ENCODE results near the gene PRTFDC1. TPM values are rescaled to one million over a fixed set of nuclear protein-coding genes. Genes with fewer than 3 reads are reported as not detected.
"Not testable (repeated sequence)": the region's sequence is repeated elsewhere in the genome, so short reads cannot be mapped to it uniquely, and the experiment has no call there.

The PRTFDC1 gene
- total and polyA plus RNA-seq, 2 donors = 6.1 to 9.1 TPM

- H3K27me3 ChIP-seq (ENCODE audit: control insufficient read depth in 2 of 2, insufficient read depth in 1 of 2, low read length in 1 of 2) = no peaks in the 10 kb centered on the region
- H3K9me3 ChIP-seq (ENCODE audit: control insufficient read depth in 2 of 2, insufficient read depth in 1 of 2, low read length in 1 of 2) = no peaks in the 10 kb centered on the region
- WGBS = 84% methylated on average over 5 of the region's 5 CpGs
- no peaks in the 10 kb centered on the region for H3K4me1 ChIP-seq (ENCODE audit: control insufficient read depth in 2 of 2, insufficient read depth in 2 of 2, low read length in 2 of 2)
- no peak overlapping the region for H3K4me3 ChIP-seq (ENCODE audit: low read length in 2 of 2)
- no peaks in the 10 kb centered on the region for H3K36me3 ChIP-seq (ENCODE audit: control insufficient read depth in 2 of 2, insufficient read depth in 2 of 2, low read length in 1 of 2)
- no peak for DNase-seq (ENCODE audit: low read depth in 6 of 9, low spot score in 9 of 9)
- no peak overlapping the region for H3K27ac ChIP-seq (ENCODE audit: low read depth in 1 of 2, low read length in 1 of 2)
Measured at GRCh38 chr10:24958721-24959381, 6.4 kb upstream of the PRTFDC1 start.

- peaks cover 0 to 5% of the 10 kb centered on the region in 2 donors for H3K4me1 ChIP-seq (ENCODE audit: control insufficient read depth in 2 of 2, insufficient read depth in 2 of 2, low read length in 2 of 2)
- 81% methylated on average over 4 of the region's 4 CpGs for WGBS
- DNase-seq (ENCODE audit: low read depth in 6 of 9, low spot score in 9 of 9) = no peak
- H3K9me3 ChIP-seq (ENCODE audit: control insufficient read depth in 2 of 2, insufficient read depth in 1 of 2, low read length in 1 of 2) = no peaks in the 10 kb centered on the region
- no peak overlapping the region for H3K4me3 ChIP-seq (ENCODE audit: low read length in 2 of 2)
- H3K27ac ChIP-seq (ENCODE audit: low read depth in 1 of 2, low read length in 1 of 2) = peak overlapping the region in 1 of 2 donors; percentile 46
- no peaks in the 10 kb centered on the region for H3K27me3 ChIP-seq (ENCODE audit: control insufficient read depth in 2 of 2, insufficient read depth in 1 of 2, low read length in 1 of 2)
- H3K36me3 ChIP-seq (ENCODE audit: control insufficient read depth in 2 of 2, insufficient read depth in 2 of 2, low read length in 1 of 2) = no peaks in the 10 kb centered on the region
Measured at GRCh38 chr10:24958091-24958720, 5.8 kb upstream of the PRTFDC1 start.

- not testable (repeated sequence) for DNase-seq (ENCODE audit: low read depth in 6 of 9, low spot score in 9 of 9); H3K4me3 ChIP-seq (ENCODE audit: low read length in 2 of 2); H3K4me1 ChIP-seq (ENCODE audit: control insufficient read depth in 2 of 2, insufficient read depth in 2 of 2, low read length in 2 of 2); H3K27me3 ChIP-seq (ENCODE audit: control insufficient read depth in 2 of 2, insufficient read depth in 1 of 2, low read length in 1 of 2); H3K36me3 ChIP-seq (ENCODE audit: control insufficient read depth in 2 of 2, insufficient read depth in 2 of 2, low read length in 1 of 2); H3K9me3 ChIP-seq (ENCODE audit: control insufficient read depth in 2 of 2, insufficient read depth in 1 of 2, low read length in 1 of 2); H3K27ac ChIP-seq (ENCODE audit: low read depth in 1 of 2, low read length in 1 of 2)
- 94% methylated on average over 6 of the region's 6 CpGs for WGBS
Measured at GRCh38 chr10:24957624-24958051, 5.2 kb upstream of the PRTFDC1 start.

GRCh38 chr10:24953675-24954074 lies 1.3 kb upstream of the PRTFDC1 start:
- WGBS = 95% methylated on average over 11 of the region's 11 CpGs
- DNase-seq (ENCODE audit: low read depth in 6 of 9, low spot score in 9 of 9) = no peak
- Histone ChIP-seq H3K27me3 (ENCODE audit: control insufficient read depth in 2 of 2, insufficient read depth in 1 of 2, low read length in 1 of 2) (peaks cover 0 to 10% of the 10 kb centered on the region in 2 donors), H3K4me1 (ENCODE audit: control insufficient read depth in 2 of 2, insufficient read depth in 2 of 2, low read length in 2 of 2) (peaks cover 6 to 18% of the 10 kb centered on the region in 2 donors), H3K27ac (ENCODE audit: low read depth in 1 of 2, low read length in 1 of 2) (peak overlapping the region; percentile 15 to 50), H3K4me3 (ENCODE audit: low read length in 2 of 2) (no peak overlapping the region), H3K36me3 (ENCODE audit: control insufficient read depth in 2 of 2, insufficient read depth in 2 of 2, low read length in 1 of 2) (no peaks in the 10 kb centered on the region), H3K9me3 (ENCODE audit: control insufficient read depth in 2 of 2, insufficient read depth in 1 of 2, low read length in 1 of 2) (no peaks in the 10 kb centered on the region)

- Histone ChIP-seq H3K4me3 (ENCODE audit: low read length in 2 of 2) (peak overlapping the region; percentile 56 to 70), H3K27me3 (ENCODE audit: control insufficient read depth in 2 of 2, insufficient read depth in 1 of 2, low read length in 1 of 2) (peaks cover 0 to 10% of the 10 kb centered on the region in 2 donors), H3K27ac (ENCODE audit: low read depth in 1 of 2, low read length in 1 of 2) (peak overlapping the region; percentile 50 to 77), H3K36me3 (ENCODE audit: control insufficient read depth in 2 of 2, insufficient read depth in 2 of 2, low read length in 1 of 2) (no peaks in the 10 kb centered on the region), H3K4me1 (ENCODE audit: control insufficient read depth in 2 of 2, insufficient read depth in 2 of 2, low read length in 2 of 2) (peaks cover 6 to 18% of the 10 kb centered on the region in 2 donors), H3K9me3 (ENCODE audit: control insufficient read depth in 2 of 2, insufficient read depth in 1 of 2, low read length in 1 of 2) (no peaks in the 10 kb centered on the region)
- WGBS = 12% methylated on average over 53 of the region's 53 CpGs
- DNase-seq (ENCODE audit: low read depth in 6 of 9, low spot score in 9 of 9) = peak in 7 of 9 donors; percentile 21 to 67 (median 29)
Measured at GRCh38 chr10:24952707-24953645, 570 bp upstream of the PRTFDC1 start.

GRCh38 chr10:24951201-24952142 lies 934 bp downstream of the PRTFDC1 start:
- WGBS = 80% methylated on average over 10 of the region's 10 CpGs
- peak overlapping the region; percentile 56 to 70 for H3K4me3 ChIP-seq (ENCODE audit: low read length in 2 of 2)
- peaks cover 0 to 10% of the 10 kb centered on the region in 2 donors for H3K27me3 ChIP-seq (ENCODE audit: control insufficient read depth in 2 of 2, insufficient read depth in 1 of 2, low read length in 1 of 2)
- H3K27ac ChIP-seq (ENCODE audit: low read depth in 1 of 2, low read length in 1 of 2) = peak overlapping the region; percentile 64 to 75
- DNase-seq (ENCODE audit: low read depth in 6 of 9, low spot score in 9 of 9) = peak in 1 of 9 donors; percentile 5
- no peaks in the 10 kb centered on the region for H3K9me3 ChIP-seq (ENCODE audit: control insufficient read depth in 2 of 2, insufficient read depth in 1 of 2, low read length in 1 of 2)
- peaks cover 6 to 18% of the 10 kb centered on the region in 2 donors for H3K4me1 ChIP-seq (ENCODE audit: control insufficient read depth in 2 of 2, insufficient read depth in 2 of 2, low read length in 2 of 2)
- H3K36me3 ChIP-seq (ENCODE audit: control insufficient read depth in 2 of 2, insufficient read depth in 2 of 2, low read length in 1 of 2) = no peaks in the 10 kb centered on the region

- Histone ChIP-seq H3K27me3 (ENCODE audit: control insufficient read depth in 2 of 2, insufficient read depth in 1 of 2, low read length in 1 of 2) (peaks cover 0 to 10% of the 10 kb centered on the region in 2 donors), H3K4me1 (ENCODE audit: control insufficient read depth in 2 of 2, insufficient read depth in 2 of 2, low read length in 2 of 2) (peaks cover 6 to 18% of the 10 kb centered on the region in 2 donors), H3K27ac (ENCODE audit: low read depth in 1 of 2, low read length in 1 of 2) (no peak overlapping the region), H3K36me3 (ENCODE audit: control insufficient read depth in 2 of 2, insufficient read depth in 2 of 2, low read length in 1 of 2) (no peaks in the 10 kb centered on the region), H3K9me3 (ENCODE audit: control insufficient read depth in 2 of 2, insufficient read depth in 1 of 2, low read length in 1 of 2) (no peaks in the 10 kb centered on the region), H3K4me3 (ENCODE audit: low read length in 2 of 2) (no peak overlapping the region)
- WGBS = 97% methylated on average over 5 of the region's 5 CpGs
- no peak for DNase-seq (ENCODE audit: low read depth in 6 of 9, low spot score in 9 of 9)
Measured at GRCh38 chr10:24950439-24950838, 2.0 kb downstream of the PRTFDC1 start.

- no peak for DNase-seq (ENCODE audit: low read depth in 6 of 9, low spot score in 9 of 9)
- no peaks in the 10 kb centered on the region for H3K36me3 ChIP-seq (ENCODE audit: control insufficient read depth in 2 of 2, insufficient read depth in 2 of 2, low read length in 1 of 2)
- peaks cover 6 to 18% of the 10 kb centered on the region in 2 donors for H3K4me1 ChIP-seq (ENCODE audit: control insufficient read depth in 2 of 2, insufficient read depth in 2 of 2, low read length in 2 of 2)
- H3K27me3 ChIP-seq (ENCODE audit: control insufficient read depth in 2 of 2, insufficient read depth in 1 of 2, low read length in 1 of 2) = peaks cover 0 to 10% of the 10 kb centered on the region in 2 donors
- no peak overlapping the region for H3K27ac ChIP-seq (ENCODE audit: low read depth in 1 of 2, low read length in 1 of 2)
- no peak overlapping the region for H3K4me3 ChIP-seq (ENCODE audit: low read length in 2 of 2)
- no peaks in the 10 kb centered on the region for H3K9me3 ChIP-seq (ENCODE audit: control insufficient read depth in 2 of 2, insufficient read depth in 1 of 2, low read length in 1 of 2)
- WGBS = 96% methylated on average over 3 of the region's 3 CpGs
Measured at GRCh38 chr10:24949616-24950015, 2.8 kb downstream of the PRTFDC1 start.

Measured in thymus (tissue), 11 donors.